Thyroid gland (tissue), 4 donors: ENCODE data around the gene SEMA3C. TPM values are rescaled to one million over a fixed set of nuclear protein-coding genes. Genes with fewer than 3 reads are reported as not detected.

Source experiments
- DNase-seq, 2 donors: peaks; one replicate each; pipeline ENCODE4 v3.0.0-alpha.2; 2019
- H3K27ac ChIP-seq, 3 donors: fragments of 200-600 bp; sonication (generic); 1 replicate in 2 of 3; 2 replicates in 1 of 3; pipeline ENCODE4 v1.5.1; 2016 to 2019; ENCODE audit warnings: mild to moderate bottlenecking in 1 of 3, moderate library complexity in 1 of 3
- H3K27me3 ChIP-seq: fragments of 200-600 bp; sonication (generic); one replicate; pipeline ENCODE4 v1.5.1; 2019
- H3K36me3 ChIP-seq, 2 donors: fragments of 200-600 bp; sonication (generic); one replicate each; pipeline ENCODE4 v1.5.1; 2016 to 2019
- H3K4me1 ChIP-seq, 2 donors: fragments of 200-600 bp; sonication (generic); one replicate each; pipeline ENCODE4 v1.5.1; 2017 to 2019
- H3K4me3 ChIP-seq, 3 donors: fragments of 200-600 bp; sonication (generic); replicated peaks in 1 of 3; 1 replicate in 2 of 3; 2 replicates in 1 of 3; pipeline ENCODE4 v1.5.1; 2016; ENCODE audit warnings: mild to moderate bottlenecking in 1 of 3
- H3K9me3 ChIP-seq: fragments of 200-600 bp; sonication (generic); one replicate; pipeline ENCODE4 v1.5.1; 2017
- POLR2A ChIP-seq, 2 donors: fragments of 450-650 bp; IDR thresholded peaks; one replicate each; pipeline ENCODE4 v1.6.1; 2017; ENCODE audit warnings: antibody characterized with exemption in 2 of 2, mild to moderate bottlenecking in 2 of 2, moderate library complexity in 1 of 2
- WGBS, 2 donors: methylation state at CpG; one replicate each; pipeline ENCODE4 v1.1.5; 2017; 5-methylcytosine and 5-hydroxymethylcytosine counted together
- intact Hi-C: fragments of 100-400 bp; cut with DNase I; formaldehyde crosslinking; loops from one replicate; pipeline ENCODE4 v1.15.1; 2023
- total RNA-seq, 4 donors: library from RNA; depleted of rRNA; stranded (reverse); fragments of >200 nt; gene quantifications; one replicate each; pipeline ENCODE4 v1.2.3, GENCODE V29; 2016
- TF ChIP-seq, protein P1 (sequence below), 6 experiments: fragments of 200-600 bp in 3 of 6; fragments of 450-650 bp in 3 of 6; sonication (generic) in 3 of 6; IDR thresholded peaks; one replicate each; pipeline ENCODE4 v1.5.1; 2016 to 2019; ENCODE audit warnings: antibody characterized with exemption in 6 of 6, mild to moderate bottlenecking in 2 of 6, inconsistent platforms in 1 of 6, moderate library complexity in 1 of 6

Gene SEMA3C
- total RNA-seq, 4 donors from 2014 or later: 4.0 to 24.0 (median 7.1) TPM

- no peak overlapping the region for H3K4me3 ChIP-seq
- H3K4me1 ChIP-seq: no peaks in the 10 kb centered on the region
- intact Hi-C loops: no loop called here
- H3K9me3 ChIP-seq: no peaks in the 10 kb centered on the region
- no peak overlapping the region for H3K27ac ChIP-seq
- 39 to 63% methylated on average over 2 of the region's 2 CpGs for WGBS, 2 donors
- no peaks in the 10 kb centered on the region for H3K36me3 ChIP-seq
- DNase-seq: no peak
- no peaks in the 10 kb centered on the region for H3K27me3 ChIP-seq
- TF ChIP-seq, protein P1, sequence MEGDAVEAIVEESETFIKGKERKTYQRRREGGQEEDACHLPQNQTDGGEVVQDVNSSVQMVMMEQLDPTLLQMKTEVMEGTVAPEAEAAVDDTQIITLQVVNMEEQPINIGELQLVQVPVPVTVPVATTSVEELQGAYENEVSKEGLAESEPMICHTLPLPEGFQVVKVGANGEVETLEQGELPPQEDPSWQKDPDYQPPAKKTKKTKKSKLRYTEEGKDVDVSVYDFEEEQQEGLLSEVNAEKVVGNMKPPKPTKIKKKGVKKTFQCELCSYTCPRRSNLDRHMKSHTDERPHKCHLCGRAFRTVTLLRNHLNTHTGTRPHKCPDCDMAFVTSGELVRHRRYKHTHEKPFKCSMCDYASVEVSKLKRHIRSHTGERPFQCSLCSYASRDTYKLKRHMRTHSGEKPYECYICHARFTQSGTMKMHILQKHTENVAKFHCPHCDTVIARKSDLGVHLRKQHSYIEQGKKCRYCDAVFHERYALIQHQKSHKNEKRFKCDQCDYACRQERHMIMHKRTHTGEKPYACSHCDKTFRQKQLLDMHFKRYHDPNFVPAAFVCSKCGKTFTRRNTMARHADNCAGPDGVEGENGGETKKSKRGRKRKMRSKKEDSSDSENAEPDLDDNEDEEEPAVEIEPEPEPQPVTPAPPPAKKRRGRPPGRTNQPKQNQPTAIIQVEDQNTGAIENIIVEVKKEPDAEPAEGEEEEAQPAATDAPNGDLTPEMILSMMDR (IDR thresholded peaks at IDR 0.05): no peak
- TF ChIP-seq POLR2A (IDR thresholded peaks at IDR 0.05): no peak
Measured at GRCh38 chr7:80764132-80764531, 154.7 kb downstream of the SEMA3C start.

- TF ChIP-seq, protein P1 (IDR thresholded peaks at IDR 0.05): no peak
- TF ChIP-seq POLR2A (IDR thresholded peaks at IDR 0.05): no peak
- Histone ChIP-seq H3K36me3 (no peaks in the 10 kb centered on the region), H3K27ac (no peak overlapping the region)
Measured at GRCh38 chr7:80763704-80764103, 155.1 kb downstream of the SEMA3C start.

GRCh38 chr7:80763289-80763688 lies 155.6 kb downstream of the SEMA3C start:
- 68 to 81% methylated on average over 1 of the region's 1 CpG for WGBS, 2 donors
- Histone ChIP-seq H3K9me3 (no peaks in the 10 kb centered on the region), H3K4me1 (no peaks in the 10 kb centered on the region), H3K4me3 (no peak overlapping the region), H3K27me3 (no peaks in the 10 kb centered on the region), H3K27ac (no peak overlapping the region), H3K36me3 (no peaks in the 10 kb centered on the region)
- DNase-seq: no peak
- intact Hi-C loops: no loop called here
- TF ChIP-seq, protein P1 (IDR thresholded peaks at IDR 0.05): no peak
- no peak for TF ChIP-seq POLR2A (IDR thresholded peaks at IDR 0.05)

More at GRCh38 chr7:80763704-80764103, 155.1 kb downstream of the SEMA3C start:
- intact Hi-C loops: no loop called here
- Histone ChIP-seq H3K9me3 (no peaks in the 10 kb centered on the region), H3K4me3 (no peak overlapping the region), H3K27me3 (no peaks in the 10 kb centered on the region), H3K4me1 (no peaks in the 10 kb centered on the region)
- WGBS, 2 donors: 66 to 74% methylated on average over 4 of the region's 4 CpGs
- DNase-seq: no peak

- no peaks in the 10 kb centered on the region for H3K4me1 ChIP-seq
- H3K9me3 ChIP-seq: no peaks in the 10 kb centered on the region
- H3K27ac ChIP-seq: no peak overlapping the region
- 70 to 71% methylated on average over 4 of the region's 4 CpGs for WGBS, 2 donors
- H3K27me3 ChIP-seq: no peaks in the 10 kb centered on the region
- no peak for TF ChIP-seq POLR2A (IDR thresholded peaks at IDR 0.05)
- TF ChIP-seq, protein P1 (IDR thresholded peaks at IDR 0.05): no peak
- intact Hi-C loops: no loop called here
- no peak overlapping the region for H3K4me3 ChIP-seq
- H3K36me3 ChIP-seq: no peaks in the 10 kb centered on the region
- DNase-seq: no peak
Measured at GRCh38 chr7:80760292-80760691, 158.6 kb downstream of the SEMA3C start.

- Histone ChIP-seq H3K4me3 (no peak overlapping the region), H3K9me3 (no peaks in the 10 kb centered on the region), H3K27ac (no peak overlapping the region), H3K4me1 (no peaks in the 10 kb centered on the region), H3K27me3 (no peaks in the 10 kb centered on the region), H3K36me3 (no peaks in the 10 kb centered on the region)
- TF ChIP-seq, protein P1 (IDR thresholded peaks at IDR 0.05): no peak
- TF ChIP-seq POLR2A (IDR thresholded peaks at IDR 0.05): no peak
- intact Hi-C loops: no loop called here
- WGBS, 2 donors: 87 to 91% methylated on average over 6 of the region's 6 CpGs
- no peak for DNase-seq
Measured at GRCh38 chr7:80752954-80753690, 165.7 kb downstream of the SEMA3C start.
